Measurements from ENCODE around the gene ACTR5.

Gene ACTR5

GRCh38 chr20:38728911-38729642, 19.2 kb upstream of the ACTR5 start:
- H3K4me3 ChIP-seq (ENCODE audit: severe bottlenecking), result no peak overlapping the region
- ATAC-seq (ENCODE audit: low read depth) (no peak), DNase-seq (ENCODE audit: low spot score) (peak; percentile 84)
- no peaks in the 10 kb centered on the region for H3K9me3 ChIP-seq (ENCODE audit: severe bottlenecking)
- H3K27me3 ChIP-seq (ENCODE audit: insufficient read depth, poor library complexity, severe bottlenecking), result peaks cover 100% of the 10 kb centered on the region
- no peak overlapping the region for H3K27ac ChIP-seq (ENCODE audit: poor library complexity, severe bottlenecking)
- no peaks in the 10 kb centered on the region for H3K36me3 ChIP-seq (ENCODE audit: low read depth)
- no peak for TF ChIP-seq CTCF (IDR thresholded peaks at IDR 0.05; ENCODE audit: poor library complexity, severe bottlenecking)
- no peaks in the 10 kb centered on the region for H3K4me1 ChIP-seq (ENCODE audit: insufficient read depth, poor library complexity, severe bottlenecking)

GRCh38 chr20:38729767-38730166, 18.5 kb upstream of the ACTR5 start:
- Histone ChIP-seq H3K27ac (ENCODE audit: poor library complexity, severe bottlenecking) (no peak overlapping the region), H3K4me1 (ENCODE audit: insufficient read depth, poor library complexity, severe bottlenecking) (no peaks in the 10 kb centered on the region), H3K27me3 (ENCODE audit: insufficient read depth, poor library complexity, severe bottlenecking) (peaks cover 100% of the 10 kb centered on the region), H3K36me3 (ENCODE audit: low read depth) (no peaks in the 10 kb centered on the region), H3K4me3 (ENCODE audit: severe bottlenecking) (no peak overlapping the region), H3K9me3 (ENCODE audit: severe bottlenecking) (no peaks in the 10 kb centered on the region)
- DNase-seq (ENCODE audit: low spot score) (peak; percentile 67), ATAC-seq (ENCODE audit: low read depth) (no peak)
- TF ChIP-seq CTCF (IDR thresholded peaks at IDR 0.05; ENCODE audit: poor library complexity, severe bottlenecking), result no peak

GRCh38 chr20:38730167-38730988, 17.9 kb upstream of the ACTR5 start:
- no peaks in the 10 kb centered on the region for H3K4me1 ChIP-seq (ENCODE audit: insufficient read depth, poor library complexity, severe bottlenecking)
- H3K27me3 ChIP-seq (ENCODE audit: insufficient read depth, poor library complexity, severe bottlenecking), result peaks cover 100% of the 10 kb centered on the region
- ATAC-seq (ENCODE audit: low read depth) (peak; percentile 49), DNase-seq (ENCODE audit: low spot score) (peak; percentile 86)
- H3K9me3 ChIP-seq (ENCODE audit: severe bottlenecking), result no peaks in the 10 kb centered on the region
- no peak for TF ChIP-seq CTCF (IDR thresholded peaks at IDR 0.05; ENCODE audit: poor library complexity, severe bottlenecking)
- no peak overlapping the region for H3K4me3 ChIP-seq (ENCODE audit: severe bottlenecking)
- no peaks in the 10 kb centered on the region for H3K36me3 ChIP-seq (ENCODE audit: low read depth)
- no peak overlapping the region for H3K27ac ChIP-seq (ENCODE audit: poor library complexity, severe bottlenecking)

GRCh38 chr20:38730989-38731737, 17.1 kb upstream of the ACTR5 start:
- DNase-seq (ENCODE audit: low spot score), result peak; percentile 80

More at GRCh38 chr20:38730989-38731737, 17.1 kb upstream of the ACTR5 start:
- peak; percentile 100 for TF ChIP-seq CTCF (IDR thresholded peaks at IDR 0.05; ENCODE audit: poor library complexity, severe bottlenecking)
- H3K36me3 ChIP-seq (ENCODE audit: low read depth), result no peaks in the 10 kb centered on the region
- no peaks in the 10 kb centered on the region for H3K4me1 ChIP-seq (ENCODE audit: insufficient read depth, poor library complexity, severe bottlenecking)
- no peaks in the 10 kb centered on the region for H3K9me3 ChIP-seq (ENCODE audit: severe bottlenecking)
- peaks cover 100% of the 10 kb centered on the region for H3K27me3 ChIP-seq (ENCODE audit: insufficient read depth, poor library complexity, severe bottlenecking)
- H3K4me3 ChIP-seq (ENCODE audit: severe bottlenecking), result no peak overlapping the region
- no peak overlapping the region for H3K27ac ChIP-seq (ENCODE audit: poor library complexity, severe bottlenecking)
- peak; percentile 62 for ATAC-seq (ENCODE audit: low read depth)
